ENCODE results near the gene FBRSL1. TPM values are rescaled to one million over a fixed set of nuclear protein-coding genes. Genes with fewer than 3 reads are reported as not detected.

Gene FBRSL1
- total RNA-seq, 1 experiment from 2014 or later: 1.5 TPM

- DNase-seq (ENCODE audit: low spot score): no peak
These were observed 51.2 kb downstream of the FBRSL1 start for GRCh38 chr12:132541200-132541599.

GRCh38 chr12:132541996-132542395, 52.0 kb downstream of the FBRSL1 start:
- no peak for DNase-seq (ENCODE audit: low spot score)

- DNase-seq (ENCODE audit: low spot score): no peak
These were observed 52.7 kb downstream of the FBRSL1 start for GRCh38 chr12:132542661-132543060.

GRCh38 chr12:132543298-132544079, 53.5 kb downstream of the FBRSL1 start:
- DNase-seq (ENCODE audit: low spot score): no peak

- no peak for DNase-seq (ENCODE audit: low spot score)
These were observed 54.1 kb downstream of the FBRSL1 start for GRCh38 chr12:132544080-132544397.

GRCh38 chr12:132544498-132544897, 54.5 kb downstream of the FBRSL1 start:
- DNase-seq (ENCODE audit: low spot score): no peak

- DNase-seq (ENCODE audit: low spot score): no peak
These were observed 55.4 kb downstream of the FBRSL1 start for GRCh38 chr12:132545164-132545953.

GRCh38 chr12:132545955-132546354, 56.0 kb downstream of the FBRSL1 start:
- DNase-seq (ENCODE audit: low spot score): no peak

GRCh38 chr12:132546647-132547046, 56.7 kb downstream of the FBRSL1 start:
- DNase-seq (ENCODE audit: low spot score): no peak

- no peak for DNase-seq (ENCODE audit: low spot score)
These were observed 57.3 kb downstream of the FBRSL1 start for GRCh38 chr12:132547205-132547740.

GRCh38 chr12:132548430-132549058, 58.6 kb downstream of the FBRSL1 start:
- no peak for DNase-seq (ENCODE audit: low spot score)

- DNase-seq (ENCODE audit: low spot score): no peak
These were observed 59.1 kb downstream of the FBRSL1 start for GRCh38 chr12:132549059-132549458.

- no peak for DNase-seq (ENCODE audit: low spot score)
These were observed 60.3 kb downstream of the FBRSL1 start for GRCh38 chr12:132550014-132550802.

- no peak for DNase-seq (ENCODE audit: low spot score)
These were observed 61.1 kb downstream of the FBRSL1 start for GRCh38 chr12:132550830-132551640.

- DNase-seq (ENCODE audit: low spot score): no peak
These were observed 61.7 kb downstream of the FBRSL1 start for GRCh38 chr12:132551641-132552031.

- no peak for DNase-seq (ENCODE audit: low spot score)
These were observed 65.1 kb downstream of the FBRSL1 start for GRCh38 chr12:132554845-132555630.

GRCh38 chr12:132555686-132556085, 65.7 kb downstream of the FBRSL1 start:
- no peak for DNase-seq (ENCODE audit: low spot score)

GRCh38 chr12:132556216-132556615, 66.3 kb downstream of the FBRSL1 start:
- no peak for DNase-seq (ENCODE audit: low spot score)

- DNase-seq (ENCODE audit: low spot score): no peak
These were observed 66.8 kb downstream of the FBRSL1 start for GRCh38 chr12:132556801-132557200.
